GM20431 (cell line): ENCODE data around the gene MARS1.
"Not testable (repeated sequence)": the region's sequence is repeated elsewhere in the genome, so short reads cannot be mapped to it uniquely, and the experiment has no call there.

Source experiments
- in situ Hi-C: fragments of 300-500 bp; cut with MseI, MboI; formaldehyde crosslinking; loops from one replicate; pipeline ENCODE4 v1.15.0; 2020; ENCODE audit warnings: low sequenced_read_pairs; ENCODE audit not compliant: unreplicated experiment

The MARS1 gene

DNA sequence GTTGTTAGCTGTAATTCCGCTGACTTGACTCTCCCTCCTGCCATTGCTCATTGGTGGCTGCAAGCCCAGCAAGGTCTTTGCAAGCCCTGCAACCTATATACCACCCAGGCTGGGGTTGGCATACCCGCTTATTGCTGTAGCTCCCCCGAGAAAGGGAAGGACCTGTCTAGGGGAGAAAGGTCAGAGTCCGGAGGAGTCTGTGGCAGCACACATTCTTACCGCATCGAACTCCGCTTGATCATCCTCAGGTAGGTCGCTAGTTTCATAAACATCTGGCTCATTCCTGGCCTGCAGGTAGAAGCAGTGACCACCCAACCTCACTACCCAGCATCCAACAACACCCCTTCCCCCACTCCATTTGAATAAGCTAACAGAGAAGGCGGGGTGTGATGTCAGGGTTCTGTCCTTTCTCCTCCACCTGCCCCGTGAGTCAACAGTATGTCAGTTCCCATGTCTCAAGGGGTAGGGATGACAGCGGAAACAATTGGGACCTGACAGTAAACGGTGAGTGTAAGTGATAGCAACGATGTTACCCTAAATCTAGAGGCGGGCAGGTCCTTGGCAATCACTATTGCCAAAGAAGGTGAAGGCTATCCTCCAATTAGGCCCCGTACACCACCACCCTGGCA lies 58.1 kb downstream of the MARS1 start:
- in situ Hi-C loops = no loop called here

DNA sequence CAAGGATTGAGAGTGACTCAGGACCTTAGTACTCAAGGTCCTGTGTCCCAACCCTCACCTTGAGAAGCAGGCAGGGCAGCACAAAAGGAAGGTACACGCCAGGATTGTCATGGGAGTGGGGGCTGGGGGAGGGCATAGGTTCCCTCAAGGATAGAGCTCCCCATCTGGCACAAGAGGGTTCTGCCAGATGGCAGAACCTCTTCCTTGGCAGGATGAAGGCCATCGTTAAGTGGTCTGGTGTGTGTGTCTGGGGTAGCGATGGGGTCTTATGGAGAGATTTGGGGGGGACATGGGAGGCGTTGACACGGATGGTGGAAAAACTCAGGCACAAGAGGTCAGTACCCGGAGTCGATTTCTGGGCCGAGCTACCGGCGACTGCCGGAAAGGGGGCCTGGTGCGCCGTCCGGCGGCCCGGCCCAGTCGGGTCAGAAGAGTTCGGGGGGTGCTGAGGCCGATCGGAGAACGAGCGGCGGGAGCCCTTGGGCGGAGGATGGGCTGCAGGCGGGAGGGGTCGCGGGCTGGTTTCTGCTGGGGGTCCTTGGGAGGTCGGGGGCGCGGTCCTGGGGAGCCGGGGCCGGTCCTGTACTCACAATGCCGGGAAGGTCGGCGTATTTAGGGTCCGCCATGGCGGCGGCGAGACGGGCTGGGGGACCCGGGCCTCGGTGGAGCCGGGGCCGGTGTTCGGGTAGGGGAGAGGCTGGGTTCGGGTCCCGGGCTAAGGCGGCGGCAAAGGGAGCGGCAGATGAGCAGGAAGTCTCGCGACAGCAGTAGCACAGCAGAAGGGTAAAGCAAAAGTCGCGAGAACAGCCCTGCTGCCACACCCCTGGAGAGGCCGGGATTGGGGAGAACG lies 58.8 kb downstream of the MARS1 start, which contains the start of gene DCTN2:
DCTN2 (minus strand) TSS at position 755 of the 850 bp plus-strand sequence; CDS start at position 626, 129 bp downstream.
- in situ Hi-C loops = no loop called here

DNA sequence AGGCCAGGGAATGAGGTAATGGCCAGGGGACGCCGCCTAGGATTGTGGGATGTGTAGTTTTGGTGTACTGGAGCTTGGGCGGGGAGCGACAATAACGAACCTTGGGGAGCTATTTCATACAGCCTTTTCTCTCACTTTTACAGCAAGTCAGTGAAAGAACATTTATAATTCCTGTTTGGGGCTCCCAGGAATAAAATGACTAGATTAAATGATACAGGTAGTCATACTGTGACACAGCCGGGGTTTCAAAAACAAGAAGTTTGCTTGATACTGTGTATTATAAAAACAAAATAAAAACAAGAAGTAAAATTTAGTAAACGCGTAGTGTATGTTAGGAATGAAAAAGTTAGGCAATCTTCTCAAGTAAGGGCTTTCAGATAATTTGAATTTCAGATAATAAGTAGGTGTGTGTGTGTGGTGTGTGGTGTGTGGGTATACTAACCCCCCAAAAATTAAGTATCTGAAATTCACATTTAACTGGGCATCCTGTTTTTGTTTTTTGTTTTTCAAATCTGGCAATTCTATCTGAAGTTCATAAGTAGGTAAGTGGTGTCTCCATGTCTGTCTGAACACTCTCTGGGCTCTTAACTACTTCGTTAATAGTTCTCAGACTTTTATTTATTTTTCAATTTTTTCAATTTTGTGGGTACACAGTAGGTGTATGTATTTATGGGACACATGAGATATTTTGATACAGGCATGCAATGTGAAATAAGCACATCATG lies 59.6 kb downstream of the MARS1 start:
- in situ Hi-C loops = no loop called here

DNA sequence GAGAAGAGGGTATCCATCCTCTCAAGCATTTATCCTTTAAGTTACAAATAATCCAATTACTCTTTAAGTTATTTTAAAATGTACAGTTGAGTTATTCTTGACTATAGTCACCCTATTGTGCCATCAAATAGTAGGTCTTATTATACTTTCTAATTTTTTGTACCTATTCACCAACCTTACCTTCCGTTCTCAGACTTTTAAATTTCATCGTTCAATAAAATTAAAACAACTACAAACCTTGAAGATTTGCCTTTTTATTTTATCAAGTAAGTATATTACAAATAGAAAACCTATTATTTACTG lies 60.1 kb downstream of the MARS1 start:
- in situ Hi-C loops = no loop called here

DNA sequence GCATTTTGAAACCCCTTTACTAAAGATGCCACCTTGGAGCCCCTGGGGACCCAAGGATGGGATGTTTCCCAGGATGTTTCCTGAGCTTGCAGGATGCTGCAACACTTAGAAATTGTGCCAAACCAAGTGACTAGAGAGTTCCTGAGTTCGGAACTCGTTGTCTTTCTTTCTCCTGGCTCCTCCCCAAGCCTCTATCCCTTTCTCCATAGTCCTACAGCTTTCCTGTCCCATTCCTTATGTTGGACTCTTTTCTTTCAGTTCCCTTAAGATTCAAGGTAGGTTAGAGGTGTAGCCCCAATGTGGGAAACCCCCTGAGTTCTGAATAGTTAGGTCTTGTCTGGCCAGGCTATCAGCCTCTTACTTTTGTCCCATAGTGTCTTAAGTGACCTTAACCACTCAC lies 60.6 kb downstream of the MARS1 start:
- in situ Hi-C loops = no loop called here

DNA sequence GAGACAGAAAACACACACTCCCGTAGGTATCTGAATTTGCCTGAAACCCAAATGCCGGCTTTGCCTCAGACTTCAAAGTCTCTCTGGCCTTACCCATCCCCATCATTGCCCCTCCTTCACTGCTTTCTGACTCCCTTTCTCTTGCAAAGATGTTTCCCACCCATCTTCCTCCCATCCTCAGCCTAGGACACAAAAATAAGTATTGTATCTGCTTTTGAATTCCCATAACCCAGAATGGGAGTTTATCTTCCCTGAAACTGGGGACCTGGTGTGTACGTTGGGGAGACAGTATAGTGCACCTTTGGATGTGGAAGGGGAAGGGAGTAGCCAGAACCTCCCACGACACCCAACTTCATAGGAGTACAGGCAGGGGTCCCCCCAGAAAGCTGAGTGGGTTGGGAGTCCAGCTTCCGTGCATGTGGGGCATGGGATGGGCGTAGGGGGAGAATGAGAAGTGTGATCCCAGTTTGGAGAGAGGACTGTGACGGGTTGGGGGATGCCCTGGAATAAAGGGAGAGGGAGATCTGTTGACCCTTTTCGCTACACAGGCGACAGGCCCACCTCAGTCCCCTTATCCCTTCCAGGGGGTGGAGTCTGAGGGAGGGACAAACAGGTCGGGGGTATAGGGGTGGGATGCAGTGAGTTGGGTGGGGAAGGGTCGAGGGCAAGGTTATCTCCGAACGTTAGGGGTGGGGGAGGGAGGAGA lies 61.5 kb downstream of the MARS1 start:
- in situ Hi-C loops = no loop called here

DNA sequence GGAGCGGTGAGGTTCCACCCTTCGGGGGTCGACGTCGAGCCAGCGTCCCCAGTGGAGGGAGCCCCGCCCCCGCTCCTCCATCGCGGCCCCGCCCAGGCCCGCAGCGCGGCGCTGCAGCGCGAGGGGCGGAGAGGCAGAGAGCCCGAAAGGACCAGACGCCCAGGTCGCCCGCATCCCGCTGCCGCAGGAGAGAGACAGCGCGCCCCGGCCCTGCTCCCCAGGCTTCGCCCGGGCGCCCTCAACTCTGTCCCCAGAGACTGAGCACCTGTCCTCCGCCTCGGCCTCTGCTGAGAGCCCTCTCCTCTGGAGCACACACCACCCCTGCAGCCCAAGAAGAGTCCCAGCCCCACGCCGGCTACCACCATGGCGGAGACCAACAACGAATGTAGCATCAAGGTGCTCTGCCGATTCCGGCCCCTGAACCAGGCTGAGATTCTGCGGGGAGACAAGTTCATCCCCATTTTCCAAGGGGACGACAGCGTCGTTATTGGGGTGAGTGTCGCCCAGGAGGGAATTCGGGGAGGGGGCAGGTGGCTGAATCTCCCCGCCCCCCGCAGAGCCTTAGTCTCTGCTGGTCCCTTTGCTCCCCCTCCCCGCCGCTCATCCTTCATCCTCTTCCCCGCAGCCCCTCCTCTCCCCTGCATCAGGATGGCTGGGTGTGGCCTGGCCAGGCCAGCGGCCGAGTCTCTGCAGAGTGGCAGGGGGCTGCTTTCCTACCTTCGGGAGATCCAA lies 62.2 kb downstream of the MARS1 start, which contains the start of gene KIF5A:
KIF5A (plus strand) TSS at position 136 of the 732 bp plus-strand sequence; CDS start at position 364, 228 bp downstream.
- in situ Hi-C loops = no loop called here

DNA sequence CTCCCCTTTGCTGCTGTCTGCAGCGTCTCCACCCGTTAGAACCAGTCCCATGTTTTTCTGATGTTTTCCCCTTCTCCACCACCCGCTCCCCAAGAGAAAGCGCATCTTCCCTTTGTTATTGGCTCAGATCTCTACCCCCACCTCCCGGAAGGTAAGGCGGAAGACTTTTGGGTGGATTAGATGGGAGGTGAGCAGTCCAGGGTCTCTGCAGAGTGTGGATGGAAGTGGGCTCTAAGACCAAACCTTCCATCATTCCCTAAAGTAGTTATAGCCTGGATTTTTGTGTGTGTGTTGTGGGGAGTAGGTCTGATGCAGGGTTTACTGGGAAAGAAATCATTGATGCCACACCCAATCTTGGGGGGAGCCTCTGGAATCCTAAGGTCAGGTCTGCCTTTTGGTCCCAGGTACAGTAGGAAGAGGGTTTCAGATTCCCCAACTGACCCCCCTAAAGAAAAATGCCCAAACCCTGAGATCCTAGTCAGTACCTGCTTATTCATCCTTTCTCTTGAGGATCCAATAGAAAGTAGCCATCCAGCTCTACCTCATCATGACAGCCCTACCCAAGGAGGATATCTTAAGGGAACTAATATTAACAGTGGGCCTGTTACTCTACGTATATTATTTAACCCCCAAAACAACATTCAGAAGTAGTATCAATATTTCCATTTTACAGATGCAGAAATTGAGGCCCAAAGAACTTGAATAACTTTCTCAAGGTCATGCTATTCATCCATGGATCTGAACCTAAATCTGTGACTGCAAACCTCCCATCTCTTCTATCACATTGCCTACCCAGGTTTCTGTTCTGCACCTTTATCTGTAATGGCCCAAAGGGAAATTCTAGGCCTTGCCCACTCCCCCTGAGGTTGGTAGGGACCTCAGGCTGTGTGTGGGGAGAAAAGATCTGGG lies 63.0 kb downstream of the MARS1 start:
- in situ Hi-C loops = no loop called here

DNA sequence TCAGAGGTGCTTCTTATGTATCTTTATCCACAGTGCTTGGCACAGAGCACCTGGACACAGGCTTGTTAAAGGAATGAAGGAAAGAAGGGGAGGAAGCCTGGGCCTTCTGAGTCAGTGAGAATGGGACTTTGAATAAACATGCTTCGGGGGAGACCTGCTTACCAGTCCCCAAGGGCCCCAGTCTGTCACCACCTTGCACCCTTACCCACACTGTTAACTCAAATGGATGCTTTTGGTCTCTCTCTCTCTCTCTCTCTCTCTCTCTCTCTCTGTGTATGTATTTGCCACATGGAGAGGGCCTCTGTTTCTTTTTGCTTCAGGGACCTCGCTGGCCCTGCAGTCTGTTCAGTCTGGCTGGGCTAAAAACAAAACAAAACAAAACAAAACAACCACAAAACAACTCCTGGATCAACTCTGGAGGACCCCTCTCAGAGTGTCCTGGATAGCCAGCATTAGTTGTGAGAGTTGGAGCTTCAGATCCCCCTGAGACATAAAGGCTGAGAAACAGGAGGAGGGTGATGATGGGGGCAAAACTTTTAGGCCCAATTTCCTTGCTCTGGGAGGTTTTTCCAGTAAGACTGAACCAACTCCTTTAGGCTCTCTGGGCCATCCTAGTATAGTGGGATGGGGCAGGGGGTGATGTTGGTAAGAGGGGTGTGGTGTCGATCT lies 63.9 kb downstream of the MARS1 start:
- in situ Hi-C loops = no loop called here

DNA sequence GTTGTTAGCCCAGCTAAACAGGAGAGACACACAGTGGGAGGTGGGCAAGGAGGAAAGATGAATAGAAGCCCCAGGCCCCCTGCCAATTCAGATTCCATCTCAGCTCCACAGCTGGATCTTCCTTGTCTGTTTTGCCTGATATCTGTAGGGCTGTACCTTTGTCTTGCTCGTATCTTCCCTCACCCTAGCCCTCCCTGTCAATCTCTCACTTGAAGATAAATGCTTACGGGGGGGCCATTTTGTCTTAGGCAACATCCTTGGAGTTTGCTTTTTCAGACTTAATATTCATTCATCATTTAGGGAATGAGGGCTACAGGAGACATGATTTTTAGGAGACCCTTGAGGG lies 64.4 kb downstream of the MARS1 start:
- in situ Hi-C loops = no loop called here

DNA sequence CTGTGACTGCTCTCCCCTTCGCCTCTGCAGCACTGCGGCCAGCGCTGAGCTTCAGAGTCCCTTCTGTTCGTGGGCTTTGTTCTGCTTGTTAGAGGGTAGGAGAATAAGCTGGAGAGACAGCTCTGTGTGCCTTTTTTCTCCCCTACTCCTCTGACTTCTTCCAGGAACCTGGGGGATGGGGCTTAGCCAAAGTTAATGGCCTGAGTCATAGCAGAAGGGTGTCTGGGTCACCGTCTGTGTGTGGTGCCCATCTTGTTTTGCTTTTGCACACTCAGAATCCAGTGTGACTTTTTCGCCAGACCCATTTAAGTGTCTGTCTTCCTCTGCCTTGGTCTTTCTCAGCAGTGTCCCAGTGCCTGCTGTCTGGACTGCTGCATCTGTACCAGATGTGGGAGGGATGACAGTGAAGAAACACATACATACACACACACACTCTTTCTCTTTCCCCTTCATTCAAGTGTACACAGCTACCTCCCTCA lies 65.0 kb downstream of the MARS1 start:
- in situ Hi-C loops = no loop called here

DNA sequence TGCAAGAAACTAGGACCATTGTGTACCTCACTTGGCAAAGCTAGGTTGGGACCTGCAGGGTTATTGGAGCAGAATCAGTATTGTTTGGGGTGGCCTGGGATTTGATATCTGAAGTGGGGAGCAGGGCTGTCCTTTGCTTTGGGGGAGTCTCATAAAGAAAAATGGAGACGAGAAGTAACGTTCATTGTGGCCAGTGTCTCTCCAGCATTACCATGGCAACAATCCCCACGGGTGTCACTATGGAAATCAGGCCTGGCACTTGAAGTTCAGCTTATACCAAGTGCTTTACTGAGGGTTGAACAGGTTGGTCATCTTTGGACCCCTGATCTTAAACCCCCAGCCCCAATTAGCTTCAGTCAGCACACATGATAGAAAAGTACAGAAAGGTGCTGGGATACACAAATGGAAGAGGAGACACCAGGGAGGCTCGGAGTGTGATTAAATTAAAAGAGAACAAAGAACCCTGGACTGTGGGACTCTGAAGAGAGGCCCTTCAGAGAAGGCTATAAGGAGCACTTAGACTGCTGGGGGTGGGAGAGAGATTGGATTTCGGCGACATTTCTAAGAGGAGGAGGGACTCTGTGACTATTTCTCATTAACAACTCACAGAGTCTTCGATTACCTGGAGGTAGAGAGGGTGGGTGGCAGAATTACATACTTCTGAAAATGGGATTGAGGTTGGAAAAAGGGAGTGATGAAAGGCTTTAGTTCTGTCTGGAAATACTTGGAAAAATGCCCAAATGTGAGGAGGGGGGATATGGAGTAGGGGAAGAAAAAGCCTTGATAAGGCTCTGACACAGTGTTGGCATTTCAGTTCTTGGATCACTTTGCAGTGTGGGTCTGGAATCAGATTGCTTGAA lies 65.7 kb downstream of the MARS1 start:
- in situ Hi-C loops = no loop called here

DNA sequence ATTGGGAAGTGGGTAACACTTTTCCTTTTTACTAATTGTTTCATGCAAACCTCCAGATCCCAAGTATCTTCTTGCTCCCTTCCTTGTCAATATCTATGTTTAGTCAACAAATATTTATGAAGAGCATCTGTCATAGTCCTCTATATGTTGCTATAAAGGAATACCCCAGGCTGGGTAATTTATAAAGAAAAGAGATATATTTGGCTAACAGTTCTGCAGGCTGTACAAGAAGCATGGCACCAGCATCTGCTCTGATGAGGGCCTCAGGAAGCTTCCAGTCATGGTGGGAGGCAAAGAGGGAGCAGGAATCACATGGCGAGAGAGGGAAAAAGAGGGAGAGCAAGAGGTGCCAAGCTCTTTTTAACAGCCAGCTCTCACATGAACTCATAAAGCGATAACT lies 66.6 kb downstream of the MARS1 start:
- in situ Hi-C loops = no loop called here

DNA sequence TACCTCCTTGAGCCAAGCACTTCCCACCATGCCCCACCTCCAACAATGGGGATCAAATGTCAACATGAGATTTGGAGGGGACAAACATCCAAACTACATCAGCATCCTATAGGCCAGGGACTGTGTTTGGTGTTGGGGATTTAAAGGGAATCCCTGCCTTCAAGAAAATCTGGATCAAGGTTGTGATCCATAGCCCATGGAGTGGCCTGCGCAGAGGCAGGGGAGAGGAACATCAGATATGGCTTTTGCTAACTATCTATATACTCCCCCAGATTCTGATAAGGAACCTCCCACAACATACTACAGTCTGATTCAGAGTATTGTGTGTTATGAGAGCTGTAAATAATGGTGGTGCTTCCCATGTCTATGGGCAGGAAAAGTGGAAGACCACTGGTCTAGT lies 67.0 kb downstream of the MARS1 start:
- in situ Hi-C loops = no loop called here

DNA sequence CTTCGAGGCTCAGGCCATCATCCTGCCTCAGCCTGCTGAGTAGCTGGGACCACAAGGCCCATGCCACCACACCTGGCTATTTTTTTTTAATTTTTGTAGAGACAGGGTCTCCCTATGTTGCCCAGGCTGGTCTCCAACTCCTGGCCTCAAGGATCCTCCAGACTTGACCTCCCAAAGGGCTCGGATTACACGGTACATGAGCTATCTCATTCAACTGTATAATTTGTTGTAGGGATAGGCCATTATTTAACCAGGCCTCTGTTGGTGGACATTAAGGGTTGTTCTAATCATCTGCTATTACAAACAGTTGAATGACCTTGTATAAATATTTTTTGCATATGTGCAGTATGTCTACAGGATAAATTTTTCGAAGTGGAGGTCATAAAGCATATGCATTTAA lies 71.0 kb downstream of the MARS1 start:
- in situ Hi-C loops = no loop called here

DNA sequence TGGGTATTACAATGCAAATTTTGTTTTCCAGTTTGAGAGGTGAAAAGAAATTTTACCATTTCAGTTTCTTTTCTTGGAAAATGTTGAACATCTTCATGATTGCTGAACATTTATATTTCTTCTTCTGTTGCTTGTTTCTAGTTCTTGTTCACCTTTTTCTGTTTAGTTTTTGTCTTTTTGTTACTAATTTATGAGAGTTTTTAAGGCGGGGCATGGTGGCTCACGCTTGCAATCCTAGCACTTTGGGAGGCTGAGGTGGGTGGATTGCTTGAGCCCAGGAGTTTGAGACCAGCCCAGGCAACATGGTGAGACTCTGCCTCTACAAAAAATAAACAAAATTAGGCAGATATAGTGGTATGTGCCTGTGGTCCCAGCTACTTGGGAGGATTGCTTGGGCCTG lies 72.6 kb downstream of the MARS1 start:
- in situ Hi-C loops = no loop called here

DNA sequence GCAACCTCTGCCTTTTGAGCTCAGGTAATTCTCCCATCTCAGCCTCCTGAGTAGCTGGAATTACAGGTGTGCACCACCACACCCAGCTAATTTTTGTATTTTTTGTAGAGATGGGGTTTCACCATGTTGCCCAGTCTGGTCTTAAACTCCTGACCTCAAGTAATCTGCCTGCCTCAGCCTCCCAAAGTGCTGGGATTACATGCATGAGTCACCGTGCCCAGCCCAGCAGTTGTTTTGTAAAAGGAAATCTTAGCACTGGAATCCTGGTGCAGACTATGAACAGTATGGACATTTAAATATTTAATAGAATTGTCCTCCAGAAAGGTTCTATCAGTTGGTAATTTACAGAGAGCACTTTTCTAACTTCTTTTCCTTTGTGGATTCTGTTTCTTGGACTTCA lies 73.2 kb downstream of the MARS1 start:
- in situ Hi-C loops = not testable (repeated sequence)
